ENCODE measurements around the gene EPGN.

DNA sequence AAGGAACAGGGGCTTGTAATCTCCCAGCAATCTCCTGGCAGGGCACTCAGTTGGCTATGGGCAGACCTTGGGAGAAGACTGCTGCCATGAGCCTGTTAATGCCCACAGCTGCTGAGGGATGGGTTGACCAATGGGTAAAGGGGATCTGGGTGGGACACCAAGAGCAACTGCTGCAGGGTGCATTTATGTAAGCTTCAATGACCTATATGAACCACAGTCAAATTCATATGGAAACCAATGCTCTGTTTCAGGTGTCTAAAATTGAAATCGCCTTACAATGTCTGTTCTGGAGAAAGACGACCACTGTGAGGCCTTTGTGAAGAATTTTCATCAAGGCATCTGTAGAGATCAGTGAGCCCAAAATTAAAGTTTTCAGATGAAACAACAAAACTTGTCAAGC, 6.1 kb downstream of the EPGN start:
- TF ChIP-seq POLR2AphosphoS5 (IDR thresholded peaks at IDR 0.05) (no peak), CTCF (IDR thresholded peaks at IDR 0.05) (no peak), EP300 (IDR thresholded peaks at IDR 0.05) (no peak)

All from stomach (tissue), 4 donors.